GM19240 (cell line): ENCODE results near the gene EFHB.
"Not testable (repeated sequence)": the region's sequence is repeated elsewhere in the genome, so short reads cannot be mapped to it uniquely, and the experiment has no call there.

ENCODE experiments used
- DNase-seq: peaks from one replicate; pipeline ENCODE4 v3.0.0; 2011; ENCODE audit warnings: low spot score; ENCODE audit not compliant: insufficient read length

EFHB gene

GRCh38 chr3:19934098-19934566 lies at the start of gene EFHB:
EFHB (minus strand) TSS chr3:19934217; CDS start chr3:19934018, 199 bp downstream.
- DNase-seq, result no peak

GRCh38 chr3:19972054-19972453 lies 38.0 kb upstream of the EFHB start:
- DNase-seq, result no peak

- DNase-seq, result no peak
These were observed 36.3 kb upstream of the EFHB start for GRCh38 chr3:19970327-19970726.

- DNase-seq, result no peak
These were observed 33.8 kb upstream of the EFHB start for GRCh38 chr3:19967812-19968211.

GRCh38 chr3:19967208-19967607 lies 33.2 kb upstream of the EFHB start:
- no peak for DNase-seq

- no peak for DNase-seq
These were observed 27.9 kb upstream of the EFHB start for GRCh38 chr3:19961960-19962359.

- DNase-seq, result no peak
These were observed 26.7 kb upstream of the EFHB start for GRCh38 chr3:19960696-19961095.

- no peak for DNase-seq
These were observed 25.5 kb upstream of the EFHB start for GRCh38 chr3:19959505-19959904.

GRCh38 chr3:19957354-19957753 lies 23.3 kb upstream of the EFHB start:
- DNase-seq, result not testable (repeated sequence)

GRCh38 chr3:19954676-19955075 lies 20.7 kb upstream of the EFHB start:
- DNase-seq, result no peak

GRCh38 chr3:19950316-19950715 lies 16.3 kb upstream of the EFHB start:
- no peak for DNase-seq

GRCh38 chr3:19948226-19948591 lies 14.2 kb upstream of the EFHB start:
- no peak for DNase-seq

GRCh38 chr3:19947549-19948225 lies 13.7 kb upstream of the EFHB start:
- no peak for DNase-seq

- peak; percentile 82 for DNase-seq
These were observed 13.0 kb upstream of the EFHB start, which contains the start of gene RAB5A for GRCh38 chr3:19946832-19947548. RAB5A (plus strand) TSS chr3:19947097; CDS start chr3:19950899, 3,802 bp downstream.

GRCh38 chr3:19945969-19946831 lies 12.2 kb upstream of the EFHB start:
- DNase-seq, result no peak

GRCh38 chr3:19945534-19945933 lies 11.5 kb upstream of the EFHB start:
- DNase-seq, result no peak

- DNase-seq, result no peak
These were observed 6.6 kb upstream of the EFHB start for GRCh38 chr3:19940643-19941042.

- no peak for DNase-seq
These were observed 4.2 kb upstream of the EFHB start for GRCh38 chr3:19938295-19938627.

- DNase-seq, result no peak
These were observed 3.7 kb upstream of the EFHB start for GRCh38 chr3:19937459-19938294.

GRCh38 chr3:19932422-19932821 lies 1.6 kb downstream of the EFHB start:
- no peak for DNase-seq

- DNase-seq, result no peak
These were observed 2.2 kb downstream of the EFHB start for GRCh38 chr3:19931767-19932188.
